ENCODE data around the gene BORCS6.

The BORCS6 gene

DNA sequence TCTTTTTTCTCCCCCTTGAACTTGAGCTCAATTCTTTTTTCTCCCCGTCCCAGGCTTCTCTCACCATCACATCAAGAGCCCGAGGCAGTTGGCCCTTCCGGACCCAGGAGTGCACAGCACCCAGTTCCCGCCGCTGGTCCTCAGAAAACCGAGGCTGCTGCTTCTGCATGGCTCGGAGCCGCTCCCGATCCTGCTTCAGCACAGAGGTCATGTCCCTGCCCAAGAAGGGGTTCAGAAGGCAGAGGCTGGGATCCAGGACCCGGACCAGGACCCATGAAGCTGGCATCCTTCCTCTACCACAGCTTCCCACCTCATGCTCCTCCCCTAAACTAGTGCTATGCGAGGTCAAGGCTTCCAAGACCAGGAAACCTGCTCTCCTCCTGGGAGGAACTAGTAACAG is 48.2 kb downstream of the BORCS6 start:
- no peak for DNase-seq

GRCh38 chr17:8141045-8141444 is 48.9 kb downstream of the BORCS6 start:
- no peak for DNase-seq

- DNase-seq = no peak
Measured at GRCh38 chr17:8140065-8141029, 49.6 kb downstream of the BORCS6 start.

DNA sequence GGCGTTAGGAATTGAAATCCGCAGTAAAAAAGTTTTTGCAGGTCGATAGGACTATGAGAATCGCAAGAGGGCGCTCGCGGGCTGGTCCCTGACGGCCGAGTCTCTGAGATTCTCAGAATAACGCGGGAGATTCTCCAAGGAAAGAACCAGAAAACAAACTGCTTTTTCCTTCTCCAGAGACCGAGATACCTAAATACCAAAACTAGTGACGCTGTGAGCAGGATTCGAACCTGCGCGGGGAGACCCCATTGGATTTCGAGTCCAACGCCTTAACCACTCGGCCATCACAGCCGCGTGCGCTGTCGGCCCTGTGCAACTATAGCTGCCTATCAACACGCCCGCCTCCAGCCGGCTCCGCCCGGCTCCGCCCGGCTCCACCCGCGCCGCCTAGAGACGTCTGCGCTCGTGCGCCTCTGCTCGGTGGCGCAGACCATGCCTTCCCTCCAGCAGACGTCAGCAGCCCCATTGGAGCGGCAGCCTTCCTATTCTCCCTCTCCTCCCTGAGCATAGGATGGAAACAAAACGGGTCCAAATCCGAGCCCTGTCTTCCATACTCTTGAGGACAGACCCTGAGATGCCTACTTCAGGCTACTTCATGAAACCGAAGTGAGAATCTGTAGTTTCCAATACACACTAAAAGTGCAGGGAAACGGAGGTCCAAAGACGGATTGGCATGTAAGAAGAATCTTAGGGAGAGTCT is 51.2 kb downstream of the BORCS6 start:
- DNase-seq = peak; percentile 97

DNA sequence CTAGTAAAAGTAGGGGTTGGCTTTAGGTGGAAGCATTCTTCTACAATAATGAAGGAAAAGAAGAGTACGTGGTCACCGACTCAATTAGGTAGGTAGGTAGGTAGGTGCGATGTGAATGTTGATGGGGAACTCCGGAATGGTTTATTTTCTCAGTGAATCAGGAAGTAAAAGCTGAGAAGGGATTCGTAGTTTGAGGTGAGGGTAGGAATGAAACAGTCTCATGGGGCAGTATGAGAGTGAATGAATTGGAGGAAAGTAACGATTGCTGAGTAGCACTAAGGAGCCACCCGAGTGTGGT is 51.7 kb downstream of the BORCS6 start:
- no peak for DNase-seq
